Vagina (tissue), 2 donors: ENCODE results near the gene ERGIC1. TPM values are rescaled to one million over a fixed set of nuclear protein-coding genes. Genes with fewer than 3 reads are reported as not detected.

ENCODE experiments used
- DNase-seq, 2 donors: peaks; one replicate each; pipeline ENCODE4 v3.0.0-alpha.2; 2017; ENCODE audit errors: extremely low spot score in 2 of 2
- H3K27ac ChIP-seq: fragments of 200-600 bp; sonication (generic); one replicate; pipeline ENCODE4 v1.5.1; 2019
- H3K27me3 ChIP-seq: fragments of 200-600 bp; sonication (generic); one replicate; pipeline ENCODE4 v1.5.1; 2019
- H3K36me3 ChIP-seq, 2 donors: fragments of 200-600 bp; sonication (generic); one replicate each; pipeline ENCODE4 v1.5.1; 2017 to 2019
- H3K4me1 ChIP-seq: fragments of 200-600 bp; sonication (generic); one replicate; pipeline ENCODE4 v1.5.1; 2019
- H3K4me3 ChIP-seq, 2 donors: fragments of 200-600 bp; sonication (generic); 1 replicate in 1 of 2; 2 replicates in 1 of 2; pipeline ENCODE4 v1.5.1; 2016 to 2019
- H3K9me3 ChIP-seq: fragments of 200-600 bp; sonication (generic); one replicate; pipeline ENCODE4 v1.5.1; 2019
- CTCF ChIP-seq, 3 experiments: fragments of 450-650 bp in 2 of 3; fragments of 200-600 bp in 1 of 3; sonication (generic) in 1 of 3; IDR thresholded peaks; one replicate each; pipeline ENCODE4 v1.5.1; 2017 to 2019; ENCODE audit warnings: antibody characterized with exemption in 3 of 3, mild to moderate bottlenecking in 2 of 3, moderate library complexity in 2 of 3
- POLR2A ChIP-seq, 2 donors: fragments of 450-650 bp; IDR thresholded peaks; one replicate each; pipeline ENCODE4 v1.6.1; 2017; ENCODE audit warnings: antibody characterized with exemption in 2 of 2, mild to moderate bottlenecking in 2 of 2, moderate library complexity in 2 of 2
- POLR2AphosphoS5 ChIP-seq, 2 donors: sonication (generic); formaldehyde crosslinking; IDR thresholded peaks; one replicate each; pipeline ENCODE4 v1.9.0; 2017; ENCODE audit warnings: antibody characterized with exemption in 2 of 2, mild to moderate bottlenecking in 2 of 2, low read depth in 1 of 2; ENCODE audit not compliant: insufficient read depth in 1 of 2
- intact Hi-C: fragments of 100-400 bp; cut with DNase I; formaldehyde crosslinking; loops from one replicate; pipeline ENCODE4 v1.15.1; 2023
- total RNA-seq: library from RNA; depleted of rRNA; stranded (reverse); fragments of >200 nt; gene quantifications from one replicate; pipeline ENCODE4 v1.2.3, GENCODE V29; 2016

Gene ERGIC1
- total RNA-seq, 1 donor from 2014 or later, result 97.2 TPM

GRCh38 chr5:172901788-172902496 lies 67.9 kb downstream of the ERGIC1 start:
- intact Hi-C loops, result loop anchor here (2.0 to 10.0 kb wide), 3 partner anchors 31 to 187 kb away; no protein-coding TSS in a partner anchor
- Histone ChIP-seq H3K27me3 (no peaks in the 10 kb centered on the region), H3K9me3 (no peaks in the 10 kb centered on the region), H3K4me1 (peaks cover 95% of the 10 kb centered on the region), H3K27ac (peak overlapping the region; percentile 95), H3K4me3 (no peak overlapping the region), H3K36me3 (no peaks in the 10 kb centered on the region)
- peak in 1 of 2 donors; percentile 1 for TF ChIP-seq POLR2AphosphoS5 (IDR thresholded peaks at IDR 0.05; ENCODE audit: insufficient read depth in 1 of 2, low read depth in 1 of 2)
- TF ChIP-seq CTCF (IDR thresholded peaks at IDR 0.05), result no peak
- no peak for DNase-seq

GRCh38 chr5:172902497-172903472 lies 68.7 kb downstream of the ERGIC1 start:
- Histone ChIP-seq H3K27me3 (no peaks in the 10 kb centered on the region), H3K4me1 (peaks cover 95% of the 10 kb centered on the region), H3K36me3 (no peaks in the 10 kb centered on the region), H3K4me3 (no peak overlapping the region), H3K27ac (peak overlapping the region; percentile 95), H3K9me3 (no peaks in the 10 kb centered on the region)
- no peak for DNase-seq
- intact Hi-C loops, result loop anchor here (5.0 to 10.0 kb wide), 2 partner anchors 135 to 188 kb away; no protein-coding TSS in a partner anchor
- TF ChIP-seq POLR2AphosphoS5 (IDR thresholded peaks at IDR 0.05; ENCODE audit: insufficient read depth in 1 of 2, low read depth in 1 of 2) (peak in 1 of 2 donors; percentile 77), CTCF (IDR thresholded peaks at IDR 0.05) (peak in 1 of 3 experiments; percentile 32), POLR2A (IDR thresholded peaks at IDR 0.05) (no peak)

- H3K9me3 ChIP-seq, result no peaks in the 10 kb centered on the region
- no peaks in the 10 kb centered on the region for H3K27me3 ChIP-seq
- intact Hi-C loops, result loop anchor here (5.0 to 10.0 kb wide), 2 partner anchors 136 to 189 kb away; no protein-coding TSS in a partner anchor
- TF ChIP-seq CTCF (IDR thresholded peaks at IDR 0.05), result no peak
- TF ChIP-seq POLR2A (IDR thresholded peaks at IDR 0.05), result no peak
- no peak for TF ChIP-seq POLR2AphosphoS5 (IDR thresholded peaks at IDR 0.05; ENCODE audit: insufficient read depth in 1 of 2, low read depth in 1 of 2)
- H3K4me1 ChIP-seq, result peaks cover 86% of the 10 kb centered on the region
- no peak for DNase-seq
- H3K27ac ChIP-seq, result peak overlapping the region; percentile 95
- H3K36me3 ChIP-seq, result no peaks in the 10 kb centered on the region
- H3K4me3 ChIP-seq, result no peak overlapping the region
These were observed 69.7 kb downstream of the ERGIC1 start for GRCh38 chr5:172903790-172904189.

GRCh38 chr5:172904312-172904642 lies 70.2 kb downstream of the ERGIC1 start:
- DNase-seq, result no peak
- no peak for TF ChIP-seq CTCF (IDR thresholded peaks at IDR 0.05)
- peaks cover 83% of the 10 kb centered on the region for H3K4me1 ChIP-seq
- H3K27me3 ChIP-seq, result no peaks in the 10 kb centered on the region
- H3K9me3 ChIP-seq, result no peaks in the 10 kb centered on the region
- H3K27ac ChIP-seq, result peak overlapping the region; percentile 95
- intact Hi-C loops, result loop anchor here (5.0 to 10.0 kb wide), 2 partner anchors 137 to 189 kb away; no protein-coding TSS in a partner anchor
- no peaks in the 10 kb centered on the region for H3K36me3 ChIP-seq
- H3K4me3 ChIP-seq, result no peak overlapping the region
